GM10266 (cell line): ENCODE measurements around the gene DENND5B.
"Not testable (repeated sequence)": the region's sequence is repeated elsewhere in the genome, so short reads cannot be mapped to it uniquely, and the experiment has no call there.

Source experiments
- DNase-seq: peaks from one replicate; pipeline ENCODE4 v3.0.0; 2012; ENCODE audit errors: extremely low spot score
- CTCF ChIP-seq: IDR thresholded peaks from 2 replicates; pipeline ENCODE4 v1.5.1; 2012; ENCODE audit warnings: mild to moderate bottlenecking, low read depth; ENCODE audit not compliant: control insufficient read depth, insufficient read depth; ENCODE audit errors: missing control alignments

The DENND5B gene

GRCh38 chr12:31570880-31571279 lies 20.1 kb downstream of the DENND5B start:
- TF ChIP-seq CTCF = no peak
- DNase-seq = no peak

- not testable (repeated sequence) for DNase-seq
Measured at GRCh38 chr12:31569517-31569916, 21.4 kb downstream of the DENND5B start.

GRCh38 chr12:31568498-31568897 lies 22.4 kb downstream of the DENND5B start:
- DNase-seq = no peak
- TF ChIP-seq CTCF = no peak

- no peak for DNase-seq
- no peak for TF ChIP-seq CTCF
Measured at GRCh38 chr12:31567029-31567428, 23.9 kb downstream of the DENND5B start.

- DNase-seq = no peak
- TF ChIP-seq CTCF = no peak
Measured at GRCh38 chr12:31566547-31566946, 24.4 kb downstream of the DENND5B start.

- TF ChIP-seq CTCF = no peak
- DNase-seq = no peak
Measured at GRCh38 chr12:31562594-31563328, 28.2 kb downstream of the DENND5B start.

GRCh38 chr12:31560516-31560915 lies 30.4 kb downstream of the DENND5B start:
- TF ChIP-seq CTCF = no peak
- no peak for DNase-seq

GRCh38 chr12:31558521-31558920 lies 32.4 kb downstream of the DENND5B start:
- no peak for TF ChIP-seq CTCF
- DNase-seq = no peak
